Subcutaneous adipose tissue (tissue), 4 donors: ENCODE data around the gene DNAH5. TPM values are rescaled to one million over a fixed set of nuclear protein-coding genes. Genes with fewer than 3 reads are reported as not detected.

Source experiments
- CTCF ChIP-seq: fragments of 450-650 bp; IDR thresholded peaks from one replicate; pipeline ENCODE4 v1.5.1; 2016; ENCODE audit warnings: low read depth, mild to moderate bottlenecking, control low read depth, antibody characterized with exemption, moderate library complexity
- total RNA-seq, 4 donors: library from RNA; depleted of rRNA; stranded (reverse); fragments of >200 nt; gene quantifications; one replicate each; pipeline ENCODE4 v1.1.0, GENCODE V29; 2016

The DNAH5 gene
- total RNA-seq, 4 donors from 2014 or later, result under 0.01 to 1.1 (median 0.19) TPM

- TF ChIP-seq CTCF, result no peak
Measured at GRCh38 chr5:13919786-13920185, 24.7 kb downstream of the DNAH5 start.

- no peak for TF ChIP-seq CTCF
Measured at GRCh38 chr5:13919087-13919486, 25.4 kb downstream of the DNAH5 start.

- TF ChIP-seq CTCF, result no peak
Measured at GRCh38 chr5:13917061-13917460, 27.4 kb downstream of the DNAH5 start.

GRCh38 chr5:13913962-13914361 lies 30.5 kb downstream of the DNAH5 start:
- no peak for TF ChIP-seq CTCF

- TF ChIP-seq CTCF, result no peak
Measured at GRCh38 chr5:13910637-13911288, 33.7 kb downstream of the DNAH5 start.

GRCh38 chr5:13910201-13910600 lies 34.3 kb downstream of the DNAH5 start:
- no peak for TF ChIP-seq CTCF

GRCh38 chr5:13909271-13909670 lies 35.2 kb downstream of the DNAH5 start:
- TF ChIP-seq CTCF, result no peak
